ENCODE measurements around the gene MRPL16. TPM values are rescaled to one million over a fixed set of nuclear protein-coding genes. Genes with fewer than 3 reads are reported as not detected.

The MRPL16 gene
- total RNA-seq, 1 experiment from 2014 or later: 53.4 TPM

- intact Hi-C loops (cut with micrococcal nuclease; ENCODE audit: unreplicated experiment): no loop called here
- Histone ChIP-seq H3K27ac (ENCODE audit: low read depth, low read length, poor library complexity, severe bottlenecking) (no peak overlapping the region), H3K9me3 (ENCODE audit: low read depth, low read length, poor library complexity, severe bottlenecking) (no peaks in the 10 kb centered on the region), H3K4me3 (ENCODE audit: low read depth, low read length, poor library complexity, severe bottlenecking) (no peak overlapping the region), H3K27me3 (replicated peaks; ENCODE audit: insufficient read depth, low read depth, low read length, poor library complexity) (no peaks in the 10 kb centered on the region), H3K4me1 (ENCODE audit: insufficient read depth, low read length, poor library complexity, severe bottlenecking) (no peaks in the 10 kb centered on the region), H3K36me3 (ENCODE audit: insufficient read depth, low read length, poor library complexity, severe bottlenecking) (no peaks in the 10 kb centered on the region)
- BruUV-seq (replicated peaks): no TSS peak
- no peak for TF ChIP-seq CTCF (conservative IDR thresholded peaks at IDR 0.05; ENCODE audit: low read depth, low read length)
- TF ChIP-seq EZH2 (IDR thresholded peaks at IDR 0.05; ENCODE audit: borderline replicate concordance, low read depth, low read length, poor library complexity, severe bottlenecking): no peak
- CTCF ChIA-PET: no interaction called here
- POLR2A ChIA-PET (ENCODE audit: low non-redundant PET): no interaction called here
- no peak for DNase-seq (ENCODE audit: low spot score)
These were observed 18.9 kb downstream of the MRPL16 start for GRCh38 chr11:59791639-59792038.

GRCh38 chr11:59787816-59788215 is 22.8 kb downstream of the MRPL16 start:
- no peaks in the 10 kb centered on the region for H3K36me3 ChIP-seq (ENCODE audit: insufficient read depth, low read length, poor library complexity, severe bottlenecking)
- BruUV-seq (replicated peaks): no TSS peak
- DNase-seq (ENCODE audit: low spot score): peak; percentile 37
- no peak overlapping the region for H3K4me3 ChIP-seq (ENCODE audit: low read depth, low read length, poor library complexity, severe bottlenecking)
- intact Hi-C loops (cut with micrococcal nuclease; ENCODE audit: unreplicated experiment): no loop called here
- TF ChIP-seq CTCF (conservative IDR thresholded peaks at IDR 0.05; ENCODE audit: low read depth, low read length) (no peak), EZH2 (IDR thresholded peaks at IDR 0.05; ENCODE audit: borderline replicate concordance, low read depth, low read length, poor library complexity, severe bottlenecking) (no peak)
- CTCF ChIA-PET: no interaction called here
- POLR2A ChIA-PET (ENCODE audit: low non-redundant PET): no interaction called here
- no peaks in the 10 kb centered on the region for H3K4me1 ChIP-seq (ENCODE audit: insufficient read depth, low read length, poor library complexity, severe bottlenecking)
- H3K27me3 ChIP-seq (replicated peaks; ENCODE audit: insufficient read depth, low read depth, low read length, poor library complexity): no peaks in the 10 kb centered on the region
- no peak overlapping the region for H3K27ac ChIP-seq (ENCODE audit: low read depth, low read length, poor library complexity, severe bottlenecking)
- no peaks in the 10 kb centered on the region for H3K9me3 ChIP-seq (ENCODE audit: low read depth, low read length, poor library complexity, severe bottlenecking)

- no peaks in the 10 kb centered on the region for H3K36me3 ChIP-seq (ENCODE audit: insufficient read depth, low read length, poor library complexity, severe bottlenecking)
- no TSS peak for BruUV-seq (replicated peaks)
- ChIA-PET POLR2A (ENCODE audit: low non-redundant PET) (no interaction called here), CTCF (no interaction called here)
- H3K27ac ChIP-seq (ENCODE audit: low read depth, low read length, poor library complexity, severe bottlenecking): no peak overlapping the region
- no peaks in the 10 kb centered on the region for H3K27me3 ChIP-seq (replicated peaks; ENCODE audit: insufficient read depth, low read depth, low read length, poor library complexity)
- intact Hi-C loops (cut with micrococcal nuclease; ENCODE audit: unreplicated experiment): no loop called here
- TF ChIP-seq CTCF (conservative IDR thresholded peaks at IDR 0.05; ENCODE audit: low read depth, low read length) (no peak), EZH2 (IDR thresholded peaks at IDR 0.05; ENCODE audit: borderline replicate concordance, low read depth, low read length, poor library complexity, severe bottlenecking) (no peak)
- no peak overlapping the region for H3K4me3 ChIP-seq (ENCODE audit: low read depth, low read length, poor library complexity, severe bottlenecking)
- H3K4me1 ChIP-seq (ENCODE audit: insufficient read depth, low read length, poor library complexity, severe bottlenecking): no peaks in the 10 kb centered on the region
- H3K9me3 ChIP-seq (ENCODE audit: low read depth, low read length, poor library complexity, severe bottlenecking): no peaks in the 10 kb centered on the region
- DNase-seq (ENCODE audit: low spot score): no peak
These were observed 23.4 kb downstream of the MRPL16 start for GRCh38 chr11:59787255-59787588.

Measured in A673 (cell line).